NCI-H345 treated with DMSO at 0.1 percent for 48 hours (cell line): ENCODE results near the gene TTBK1.
"Not testable (repeated sequence)": the region's sequence is repeated elsewhere in the genome, so short reads cannot be mapped to it uniquely, and the experiment has no call there.

Experiments
- DNase-seq: peaks from one replicate; lab custom pipeline; 2025; ENCODE audit not compliant: unreplicated experiment; lab: John Stamatoyannopoulos, UW

The TTBK1 gene

DNA sequence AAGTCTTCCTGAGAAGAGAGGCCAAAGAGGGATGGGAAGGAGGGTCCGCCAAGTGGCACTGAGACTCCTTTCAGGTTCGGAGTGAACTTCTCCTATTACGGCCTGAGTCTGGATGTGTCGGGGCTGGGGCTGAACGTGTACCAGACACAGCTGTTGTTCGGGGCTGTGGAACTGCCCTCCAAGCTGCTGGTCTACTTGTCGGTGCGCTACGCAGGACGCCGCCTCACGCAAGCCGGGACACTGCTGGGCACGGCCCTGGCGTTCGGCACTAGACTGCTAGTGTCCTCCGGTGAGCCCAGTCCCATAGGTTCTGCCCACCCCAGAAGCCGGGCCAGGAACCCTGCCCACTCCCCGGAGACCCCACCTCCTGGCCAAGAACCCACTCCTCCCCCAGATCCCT lies 58.8 kb downstream of the TTBK1 start:
- DNase-seq = no peak

DNA sequence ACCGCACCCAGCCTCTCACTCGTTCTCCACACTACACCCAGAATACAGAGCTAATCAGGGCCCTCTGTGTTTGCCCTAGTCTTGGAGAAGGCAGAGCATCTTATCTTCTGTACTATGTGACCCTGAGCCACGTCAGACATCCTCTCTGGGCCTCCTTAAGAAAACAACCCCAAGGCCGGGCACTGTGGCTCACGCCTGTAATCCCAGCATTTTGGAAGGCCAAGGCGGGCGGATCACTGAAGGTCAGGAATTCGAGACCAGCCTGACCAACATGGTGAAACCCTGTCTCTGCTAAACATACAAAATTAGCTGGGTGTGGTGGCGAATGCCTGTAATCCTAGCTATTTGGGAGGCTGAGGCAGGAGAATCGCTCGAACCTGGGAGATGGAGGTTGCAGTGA lies 59.7 kb downstream of the TTBK1 start:
- not testable (repeated sequence) for DNase-seq

DNA sequence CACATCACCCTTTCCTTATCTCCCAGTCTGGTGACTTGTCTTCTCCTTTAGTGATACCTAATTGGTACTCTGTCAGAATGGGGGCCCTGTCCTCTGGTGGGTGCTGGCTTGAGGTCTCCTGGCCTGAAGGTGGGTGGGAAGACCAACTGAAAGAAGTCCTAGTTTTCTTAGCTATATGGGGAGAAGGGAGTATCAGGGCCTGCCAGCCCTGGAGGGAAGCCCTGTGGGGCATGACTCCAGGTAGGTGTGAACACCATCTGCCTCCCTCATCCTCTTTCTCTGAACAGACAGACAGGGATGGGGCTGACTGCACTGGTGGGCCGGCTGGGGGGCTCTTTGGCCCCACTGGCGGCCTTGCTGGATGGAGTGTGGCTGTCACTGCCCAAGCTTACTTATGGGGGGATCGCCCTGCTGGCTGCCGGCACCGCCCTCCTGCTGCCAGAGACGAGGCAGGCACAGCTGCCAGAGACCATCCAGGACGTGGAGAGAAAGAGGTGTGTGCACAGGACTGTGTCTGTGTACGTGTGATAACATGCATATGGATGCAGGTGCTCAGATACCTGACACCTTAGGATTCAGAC lies 60.6 kb downstream of the TTBK1 start:
- no peak for DNase-seq

DNA sequence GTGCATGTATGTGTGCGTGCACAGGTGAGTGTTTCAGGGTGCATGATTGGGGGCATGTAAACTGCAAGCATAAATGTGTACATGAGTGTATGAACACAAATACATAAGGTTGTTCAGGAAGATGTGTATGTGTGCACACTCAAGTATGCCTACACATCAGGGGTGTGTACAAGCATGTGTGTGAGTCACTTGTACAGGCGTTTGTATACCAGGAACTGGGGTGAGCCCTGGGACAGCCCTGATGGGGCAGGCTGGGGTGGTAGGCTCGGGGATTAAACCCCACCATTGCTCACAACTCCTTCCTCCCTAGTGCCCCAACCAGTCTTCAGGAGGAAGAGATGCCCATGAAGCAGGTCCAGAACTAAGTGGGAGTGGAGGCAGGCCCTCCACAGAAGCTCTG lies 61.1 kb downstream of the TTBK1 start:
- DNase-seq = no peak

DNA sequence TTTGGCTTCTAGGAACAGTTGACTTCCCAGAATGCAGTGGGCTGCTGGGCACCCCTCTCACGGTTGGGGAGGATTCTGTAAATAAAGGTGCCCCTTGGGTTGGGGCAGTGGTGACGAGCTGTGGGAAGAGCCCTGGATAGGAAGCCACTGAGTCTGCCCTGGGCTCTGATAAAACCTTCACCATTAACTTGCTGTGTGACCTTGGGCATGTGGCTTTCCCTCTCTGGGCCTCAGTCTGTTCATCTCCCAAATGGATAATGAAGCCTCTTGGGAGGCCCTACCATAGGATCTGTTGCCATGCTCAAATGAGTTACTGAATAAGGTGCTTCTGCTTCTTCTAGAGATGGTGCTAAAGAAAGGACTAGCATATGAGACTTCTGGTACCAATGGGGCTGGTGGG lies 61.6 kb downstream of the TTBK1 start:
- no peak for DNase-seq

DNA sequence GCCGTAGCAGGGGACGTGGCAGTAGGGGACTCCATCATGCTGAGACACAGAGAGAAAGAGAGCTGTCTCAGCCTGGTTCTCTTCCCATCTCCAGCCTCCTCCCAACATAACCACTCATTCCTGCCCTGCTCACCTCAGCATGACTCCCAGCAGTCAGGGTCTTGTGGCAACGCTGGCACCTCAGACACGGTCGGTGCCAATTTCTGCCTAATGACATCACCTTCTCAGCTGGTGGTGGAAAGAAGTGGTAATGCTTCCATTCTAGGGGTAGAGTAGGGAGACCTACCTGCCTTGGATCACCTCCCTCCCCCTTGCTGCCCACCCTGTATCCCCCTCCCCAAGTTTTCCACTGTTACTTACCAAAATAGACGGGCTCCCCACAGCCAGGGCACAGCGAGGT lies 62.8 kb downstream of the TTBK1 start:
- DNase-seq = no peak

DNA sequence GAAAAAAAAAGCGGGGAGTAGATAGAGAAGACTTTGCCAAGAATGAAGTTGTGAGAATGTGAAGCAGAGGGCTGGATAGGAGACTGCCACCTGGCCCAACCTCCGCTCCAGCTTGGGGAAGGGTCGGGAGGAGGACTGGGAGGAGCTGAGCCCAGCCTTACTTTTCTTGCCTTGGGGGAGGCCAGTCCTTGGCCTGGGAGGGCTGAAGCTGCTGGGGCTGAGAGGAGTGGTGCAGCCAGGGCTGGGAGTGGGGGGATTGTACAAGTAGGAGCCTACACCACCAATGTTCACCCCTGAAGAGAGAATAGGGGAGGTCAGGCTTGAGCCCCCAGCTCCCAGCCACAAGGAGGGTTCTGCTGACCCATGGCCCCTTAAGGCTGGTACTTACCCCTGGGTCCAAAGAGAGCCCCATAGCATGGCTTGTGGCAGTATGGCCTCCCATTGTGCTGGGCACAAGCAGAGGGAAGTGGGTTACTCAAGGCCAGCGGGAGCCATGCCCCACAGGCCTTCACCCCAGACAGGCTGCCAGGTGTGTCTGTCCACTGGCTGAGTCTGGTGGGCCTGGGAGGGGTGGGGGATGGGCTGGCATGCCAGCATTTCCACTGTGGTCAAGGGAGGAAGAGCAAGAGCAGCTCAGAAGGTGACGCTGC lies 64.3 kb downstream of the TTBK1 start:
- DNase-seq = no peak

DNA sequence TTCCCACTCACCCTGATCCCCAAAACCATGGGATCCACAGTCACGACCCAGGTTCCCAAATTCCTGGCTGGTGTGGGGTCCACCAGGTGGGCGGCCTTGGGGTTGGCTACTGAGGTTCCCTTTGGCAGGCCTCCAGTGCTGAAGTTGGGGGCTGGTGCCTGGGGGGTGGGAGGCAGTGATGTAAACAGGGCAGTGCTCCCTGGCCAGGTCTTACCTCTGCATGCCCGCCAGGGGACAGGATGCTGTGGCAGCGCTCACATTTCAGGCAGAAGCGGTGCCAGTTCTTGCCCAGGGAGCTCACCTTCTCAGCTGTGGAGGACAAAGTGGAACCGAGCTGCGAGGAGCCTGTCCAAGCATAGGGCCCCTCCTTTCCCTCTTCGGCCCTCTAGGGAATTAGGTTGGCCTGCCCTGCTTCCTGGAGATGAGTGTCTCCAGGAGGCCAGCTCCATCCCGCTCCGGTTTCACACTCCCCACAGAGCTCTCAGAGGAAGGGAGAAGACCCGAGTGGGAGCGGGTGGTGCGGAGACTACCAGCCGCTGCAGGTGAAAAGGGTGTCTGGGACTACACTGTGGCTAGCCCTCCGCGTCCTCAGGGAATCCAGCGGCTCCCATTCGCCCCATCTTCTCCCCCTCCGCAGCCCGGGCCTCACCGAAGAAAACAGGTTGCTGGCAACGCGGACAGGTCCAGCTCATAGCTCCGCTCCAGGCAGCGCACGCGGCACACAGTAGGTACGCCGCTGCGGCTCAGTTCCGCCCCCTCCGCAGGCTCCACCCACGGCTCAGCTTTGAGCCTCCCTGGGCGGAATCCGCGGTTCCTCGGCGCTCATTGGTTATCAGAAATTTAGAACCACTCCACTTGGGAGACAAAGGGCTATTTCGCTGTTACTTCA lies 65.1 kb downstream of the TTBK1 start, which contains the start of gene CRIP3:
TSS of gene CRIP3 (minus strand) at position 726 of the 889 bp plus-strand sequence. CDS start at position 692, 34 bp downstream.
- DNase-seq = peak; percentile 53

DNA sequence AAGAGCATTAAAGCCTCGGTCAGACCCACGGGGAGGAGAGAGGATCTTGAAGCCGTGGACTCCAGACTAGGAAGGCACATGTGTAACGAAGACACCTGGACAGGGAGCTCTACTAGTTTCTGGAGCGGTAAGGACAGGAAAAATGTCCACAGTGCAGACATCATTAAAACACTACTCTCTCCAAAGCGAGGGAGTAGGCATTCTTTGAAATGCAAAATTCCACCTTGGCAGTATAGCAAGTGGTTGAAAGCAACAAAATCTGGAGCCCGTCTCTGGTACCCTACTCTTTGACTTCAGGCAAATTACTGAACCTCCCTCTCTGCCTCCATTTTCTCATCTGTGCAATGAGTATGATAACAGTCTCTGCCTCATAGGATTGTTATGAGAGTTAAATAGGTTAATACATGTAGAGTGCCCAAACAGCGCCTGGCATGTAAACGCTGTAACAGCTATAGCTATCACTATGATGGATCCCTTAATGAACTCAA lies 65.8 kb downstream of the TTBK1 start:
- DNase-seq = no peak

DNA sequence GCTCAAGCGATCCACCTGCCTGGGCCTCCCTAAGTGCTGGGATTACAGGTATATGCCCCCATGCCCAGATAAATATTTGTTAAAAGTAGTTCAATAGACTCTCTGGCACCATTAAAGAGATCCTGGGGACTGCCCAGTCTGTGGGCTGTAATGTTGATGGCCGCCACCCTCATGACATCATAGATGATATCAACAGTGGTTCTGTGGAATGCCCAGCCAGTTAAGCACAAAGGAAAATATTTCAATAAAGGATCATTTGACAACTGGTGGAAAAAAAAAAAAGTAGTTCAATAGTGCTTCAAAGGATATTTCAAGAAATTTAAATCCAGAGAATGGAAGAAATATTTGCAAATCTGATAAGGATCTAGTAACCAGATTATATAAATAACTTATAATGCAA lies 66.9 kb downstream of the TTBK1 start:
- no peak for DNase-seq

DNA sequence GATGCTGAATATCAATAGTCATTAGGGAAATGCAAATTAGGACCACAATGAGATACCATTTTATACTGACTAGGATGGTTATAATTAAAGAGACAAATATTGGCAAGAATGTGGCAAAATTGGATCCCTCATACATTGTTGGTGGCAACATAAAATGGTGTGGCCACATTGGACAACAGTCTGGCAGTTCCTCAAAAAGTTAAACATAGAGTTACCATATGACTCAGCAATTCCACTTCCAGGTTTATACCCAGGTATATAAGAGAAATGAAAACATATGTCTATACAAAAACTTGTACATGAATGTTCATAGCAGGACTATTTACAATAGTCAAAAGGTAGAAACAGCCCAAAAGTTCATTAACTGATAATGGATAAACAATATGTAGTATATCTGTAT lies 67.3 kb downstream of the TTBK1 start:
- DNase-seq = no peak

DNA sequence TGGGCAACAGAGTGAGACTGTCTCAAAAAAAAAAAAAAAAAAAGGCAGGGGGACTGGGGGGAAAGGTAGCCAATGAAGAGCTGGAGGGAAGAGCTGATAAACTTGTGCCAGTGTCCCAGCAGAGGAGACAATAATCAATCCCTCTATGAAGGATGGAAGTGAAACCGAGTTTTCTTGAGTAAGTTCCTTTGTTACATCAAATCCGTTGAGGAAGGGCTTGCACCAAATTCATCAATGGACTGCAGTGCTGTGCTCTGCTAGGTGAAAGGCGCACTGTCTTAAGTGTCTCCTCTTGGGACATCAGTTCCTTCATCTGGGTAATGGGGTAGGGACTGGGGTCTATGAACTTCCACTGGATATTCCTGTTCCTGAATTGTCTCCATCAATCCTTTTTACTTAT lies 68.4 kb downstream of the TTBK1 start:
- DNase-seq = no peak

DNA sequence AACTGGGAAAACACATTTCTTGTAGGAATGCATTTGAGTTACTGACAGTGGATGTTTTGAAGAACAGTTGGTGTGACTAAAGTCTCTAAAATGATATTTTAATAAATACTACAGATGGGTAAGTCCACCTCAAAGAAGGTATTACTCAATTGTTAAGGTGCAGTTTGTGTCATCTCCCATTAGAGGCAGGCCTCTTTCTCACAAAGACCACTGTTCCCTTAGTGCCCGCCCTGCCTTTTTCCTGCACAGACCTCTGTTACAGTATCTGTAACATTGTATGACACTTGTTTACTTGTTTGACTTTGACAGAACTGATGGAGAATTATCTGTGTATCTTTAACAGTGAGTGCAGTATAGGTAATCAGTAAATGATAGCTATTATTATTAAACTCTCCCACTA lies 70.5 kb downstream of the TTBK1 start:
- DNase-seq = no peak

DNA sequence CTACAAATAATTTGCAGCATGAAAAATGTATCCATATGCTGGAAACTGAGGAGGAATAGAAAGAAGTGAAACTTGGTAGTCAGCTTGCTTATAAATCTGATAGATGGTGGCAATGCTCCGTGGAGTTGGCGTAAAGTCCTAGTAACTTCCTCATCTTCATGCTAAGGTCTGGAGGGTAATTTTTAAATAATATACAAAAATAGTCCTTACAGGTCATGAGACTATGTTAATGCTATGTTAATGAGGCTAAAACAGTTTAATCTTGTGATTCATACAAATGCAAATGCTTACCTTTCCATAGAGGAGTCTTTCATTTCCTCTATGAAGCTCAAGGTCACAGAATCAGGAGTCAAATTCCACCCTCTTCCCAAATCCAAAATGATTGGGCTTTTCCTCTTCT lies 74.7 kb downstream of the TTBK1 start:
- no peak for DNase-seq

DNA sequence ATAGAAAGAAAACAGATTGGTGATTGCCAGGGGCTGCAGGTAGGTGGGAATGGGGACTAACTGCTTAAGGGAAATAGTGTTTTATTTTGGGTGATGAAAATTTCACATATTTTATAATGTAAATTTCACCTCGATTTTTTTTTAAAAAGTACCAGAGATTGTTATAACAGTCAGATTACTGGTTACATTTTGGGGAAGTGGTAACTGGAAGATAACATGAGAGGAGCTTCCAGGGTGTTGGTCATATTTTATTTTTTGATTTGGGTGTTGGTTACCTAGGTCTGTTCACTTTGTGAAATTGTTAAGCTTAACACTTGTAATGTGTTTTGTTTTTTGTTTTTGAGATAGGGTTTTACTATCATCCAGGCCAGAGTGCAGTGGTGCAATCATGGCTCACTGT lies 82.6 kb downstream of the TTBK1 start:
- DNase-seq = no peak

DNA sequence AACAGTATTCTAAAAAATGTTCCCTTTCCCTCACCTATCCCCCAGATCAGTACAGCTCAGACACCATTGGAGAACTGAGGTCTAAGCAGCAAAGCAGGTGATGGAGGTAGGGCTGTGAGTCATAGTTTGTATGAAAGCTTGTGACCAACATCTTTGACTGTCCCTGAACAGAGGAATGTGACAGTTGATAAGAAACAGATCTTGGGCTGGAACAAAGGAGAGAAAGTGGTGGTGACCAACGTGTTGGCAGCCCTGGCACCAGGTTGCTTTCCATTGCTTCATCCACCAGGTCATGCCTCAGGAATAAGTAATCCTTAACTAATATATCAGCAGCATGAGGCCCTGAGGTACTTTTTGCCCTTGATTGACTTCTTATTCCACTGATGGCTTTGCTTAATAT lies 85.2 kb downstream of the TTBK1 start:
- DNase-seq = no peak

DNA sequence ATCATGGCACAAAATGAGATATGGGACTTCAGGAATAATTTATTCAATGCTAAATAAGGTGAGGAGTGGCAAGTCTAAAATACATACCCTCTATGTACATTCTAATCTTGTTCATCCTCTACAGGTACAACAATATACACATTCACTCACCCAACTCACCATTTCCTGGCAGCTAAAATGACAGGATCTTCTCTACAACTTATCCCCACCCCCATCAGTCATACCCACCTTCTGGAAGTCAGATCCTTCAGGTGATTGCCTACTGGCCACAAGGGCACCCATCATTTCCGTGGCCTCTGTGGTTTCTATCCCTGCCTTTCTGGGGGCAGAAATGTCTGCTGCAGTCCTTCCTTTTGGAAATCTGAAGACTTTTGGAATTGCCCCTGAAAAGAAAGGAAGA lies 88.2 kb downstream of the TTBK1 start:
- no peak for DNase-seq

DNA sequence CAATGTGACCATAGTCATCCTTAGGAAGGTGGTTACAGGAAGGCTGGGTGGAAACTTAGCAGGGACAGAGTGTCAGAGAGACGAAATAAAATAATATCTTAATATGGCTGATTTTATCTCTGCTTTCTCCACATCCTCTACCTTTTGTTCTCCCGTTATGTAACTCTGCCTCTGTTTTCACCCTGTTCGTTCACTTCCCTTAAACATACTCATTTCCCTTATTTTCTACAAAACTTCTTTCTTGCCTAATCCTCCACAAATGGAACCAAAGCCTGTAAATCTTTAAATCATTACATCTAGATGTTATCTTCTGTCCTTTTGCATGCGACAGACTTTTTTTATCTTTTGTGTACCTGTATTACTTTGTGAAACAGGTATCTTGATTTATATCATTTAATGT lies 88.6 kb downstream of the TTBK1 start:
- no peak for DNase-seq

DNA sequence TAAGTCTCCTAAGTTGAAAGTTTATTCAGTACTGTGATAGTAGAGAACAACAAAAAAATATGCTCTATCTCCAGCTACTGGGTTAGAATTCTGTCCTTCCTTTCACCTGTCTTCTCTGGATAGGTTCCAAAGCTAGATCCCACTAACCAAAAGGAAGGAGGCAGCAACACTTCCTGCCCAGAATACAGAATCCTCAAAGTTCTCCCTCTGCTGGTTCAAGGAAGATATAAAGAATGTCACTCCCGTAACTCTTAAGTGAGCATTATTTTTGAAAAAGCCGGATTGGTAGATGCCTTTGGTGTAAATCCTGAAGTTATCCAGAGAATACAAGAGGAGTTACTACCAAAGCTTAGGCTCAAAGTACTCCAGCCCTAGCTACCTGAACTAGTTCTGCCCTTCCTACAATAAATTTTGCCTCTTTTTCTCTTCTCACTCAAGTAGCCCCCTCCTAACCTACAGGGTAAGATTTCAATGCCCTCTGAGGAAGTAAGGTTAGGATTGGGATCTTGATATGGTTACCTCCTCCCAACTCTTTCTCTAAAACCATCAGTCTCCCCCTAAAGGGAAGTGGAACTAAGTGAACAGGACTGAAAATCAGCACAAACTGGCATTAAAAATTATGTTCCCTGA lies 91.3 kb downstream of the TTBK1 start:
- DNase-seq = no peak

DNA sequence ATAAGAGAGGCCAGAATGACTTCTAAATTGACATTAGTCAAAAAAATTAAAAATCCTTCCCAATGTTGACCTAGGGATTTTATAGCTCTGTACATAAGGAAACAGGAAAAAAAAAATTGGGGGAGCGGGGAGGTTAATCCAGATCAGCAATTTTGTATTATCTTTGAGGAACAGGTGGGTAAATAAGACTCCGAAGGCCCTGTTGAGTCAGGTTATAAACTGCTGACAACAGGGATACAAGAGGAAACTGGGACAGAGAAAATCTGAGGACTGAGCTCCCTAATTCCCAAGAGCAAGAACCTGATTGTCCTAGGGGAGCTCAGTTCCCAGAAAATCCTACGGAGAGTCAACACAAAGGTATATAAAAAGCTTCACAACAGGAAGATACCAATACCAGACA lies 92.2 kb downstream of the TTBK1 start:
- DNase-seq = no peak

DNA sequence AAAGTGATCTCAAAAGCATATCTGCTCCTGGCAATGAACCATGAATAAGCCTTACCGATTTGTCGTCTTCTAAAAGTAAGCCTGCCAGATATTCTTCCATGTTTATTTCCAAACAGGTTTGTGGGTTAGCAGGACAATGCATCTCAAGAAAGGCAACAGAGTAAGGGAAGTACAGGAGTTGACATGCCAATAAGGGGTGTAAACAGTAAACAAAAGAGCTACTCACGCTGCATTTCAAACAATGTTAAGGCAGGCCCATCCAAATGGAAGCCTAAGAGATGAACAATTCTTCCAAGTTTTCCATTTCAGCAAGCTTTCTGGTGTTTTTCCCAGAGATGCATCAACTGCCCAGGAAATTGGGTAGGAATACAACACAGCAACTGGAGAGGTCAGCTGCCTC lies 93.1 kb downstream of the TTBK1 start:
- no peak for DNase-seq
